Right renal cortex interstitium (tissue), 3 donors: ENCODE measurements around the gene TMC8. TPM values are rescaled to one million over a fixed set of nuclear protein-coding genes. Genes with fewer than 3 reads are reported as not detected.
"Not testable (repeated sequence)": the region's sequence is repeated elsewhere in the genome, so short reads cannot be mapped to it uniquely, and the experiment has no call there.

Source experiments
- DNase-seq, 3 donors: peaks; one replicate each; pipeline ENCODE4 v3.0.0-alpha.2; 2013; ENCODE audit warnings: low read depth in 3 of 3, low spot score in 2 of 3
- polyA plus RNA-seq, 3 donors: library from polyadenylated mRNA; unstranded; fragments of 120-200 nt; gene quantifications; one replicate each; pipeline ENCODE4 v1.2.1, GENCODE V29; 2013; ENCODE audit not compliant: insufficient read length in 3 of 3

Gene TMC8, protein sequence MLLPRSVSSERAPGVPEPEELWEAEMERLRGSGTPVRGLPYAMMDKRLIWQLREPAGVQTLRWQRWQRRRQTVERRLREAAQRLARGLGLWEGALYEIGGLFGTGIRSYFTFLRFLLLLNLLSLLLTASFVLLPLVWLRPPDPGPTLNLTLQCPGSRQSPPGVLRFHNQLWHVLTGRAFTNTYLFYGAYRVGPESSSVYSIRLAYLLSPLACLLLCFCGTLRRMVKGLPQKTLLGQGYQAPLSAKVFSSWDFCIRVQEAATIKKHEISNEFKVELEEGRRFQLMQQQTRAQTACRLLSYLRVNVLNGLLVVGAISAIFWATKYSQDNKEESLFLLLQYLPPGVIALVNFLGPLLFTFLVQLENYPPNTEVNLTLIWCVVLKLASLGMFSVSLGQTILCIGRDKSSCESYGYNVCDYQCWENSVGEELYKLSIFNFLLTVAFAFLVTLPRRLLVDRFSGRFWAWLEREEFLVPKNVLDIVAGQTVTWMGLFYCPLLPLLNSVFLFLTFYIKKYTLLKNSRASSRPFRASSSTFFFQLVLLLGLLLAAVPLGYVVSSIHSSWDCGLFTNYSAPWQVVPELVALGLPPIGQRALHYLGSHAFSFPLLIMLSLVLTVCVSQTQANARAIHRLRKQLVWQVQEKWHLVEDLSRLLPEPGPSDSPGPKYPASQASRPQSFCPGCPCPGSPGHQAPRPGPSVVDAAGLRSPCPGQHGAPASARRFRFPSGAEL
- polyA plus RNA-seq, result 1 to 10 TPM in 2 of 3 donors, under 1 TPM in 1; 0.97 to 1.7 (median 1.5) TPM

DNA sequence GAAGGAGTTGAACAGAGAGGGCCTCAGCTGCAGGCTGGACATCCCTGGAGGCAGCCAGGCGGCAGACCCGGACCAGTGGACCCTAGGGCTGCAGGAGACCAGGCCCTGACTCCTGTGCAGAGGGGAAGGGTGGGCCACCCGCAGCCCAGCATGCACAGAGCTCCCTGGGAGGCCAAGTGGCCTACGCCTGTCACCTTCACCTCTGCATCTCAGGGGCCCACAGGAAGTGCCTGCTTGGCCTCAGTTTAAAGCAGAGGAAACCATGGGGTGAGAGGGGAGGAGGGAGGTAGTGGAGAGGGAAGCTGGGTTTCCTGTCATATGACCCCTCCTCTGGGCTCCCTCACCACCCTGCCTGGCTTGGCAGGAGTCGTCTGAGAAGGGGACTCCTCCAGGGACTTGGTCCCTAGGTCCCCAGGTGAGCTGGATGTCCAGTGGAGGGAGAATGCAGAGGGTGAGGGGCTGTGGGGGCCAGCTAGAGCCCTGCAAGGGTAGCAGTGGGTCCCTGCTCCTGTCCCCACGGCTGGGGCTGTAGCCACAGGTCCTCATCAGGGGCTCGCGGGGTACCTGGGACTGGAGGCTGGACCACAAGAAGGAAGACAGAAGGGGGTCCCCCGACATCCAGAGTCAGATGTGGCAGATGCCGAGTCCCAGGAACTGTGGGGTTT lies at the start of gene TMC8:
TMC8 (plus strand) TSS at position 335 of the 665 bp plus-strand sequence. CDS start 818 bp downstream, outside the sequence.
- no peak for DNase-seq

DNA sequence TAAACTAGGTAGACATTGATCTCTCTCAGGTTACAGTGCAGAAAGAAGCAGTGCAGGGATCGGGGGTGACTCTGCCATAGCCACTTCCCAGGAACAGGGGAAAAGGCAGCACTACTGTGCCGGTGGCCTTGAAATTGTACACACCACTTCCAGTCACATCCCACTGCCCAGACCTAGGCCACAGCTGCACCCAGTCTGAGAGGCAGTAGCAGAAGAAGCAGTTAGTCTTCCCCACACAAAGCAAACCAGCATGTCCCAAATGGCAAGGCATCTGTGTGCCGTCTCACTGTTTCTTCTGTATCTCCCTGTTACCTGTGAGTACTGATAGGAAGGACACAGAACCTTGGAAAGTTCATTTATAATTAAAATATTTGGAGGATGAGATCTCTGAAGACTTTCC lies 49.0 kb upstream of the TMC8 start:
- DNase-seq, result no peak

DNA sequence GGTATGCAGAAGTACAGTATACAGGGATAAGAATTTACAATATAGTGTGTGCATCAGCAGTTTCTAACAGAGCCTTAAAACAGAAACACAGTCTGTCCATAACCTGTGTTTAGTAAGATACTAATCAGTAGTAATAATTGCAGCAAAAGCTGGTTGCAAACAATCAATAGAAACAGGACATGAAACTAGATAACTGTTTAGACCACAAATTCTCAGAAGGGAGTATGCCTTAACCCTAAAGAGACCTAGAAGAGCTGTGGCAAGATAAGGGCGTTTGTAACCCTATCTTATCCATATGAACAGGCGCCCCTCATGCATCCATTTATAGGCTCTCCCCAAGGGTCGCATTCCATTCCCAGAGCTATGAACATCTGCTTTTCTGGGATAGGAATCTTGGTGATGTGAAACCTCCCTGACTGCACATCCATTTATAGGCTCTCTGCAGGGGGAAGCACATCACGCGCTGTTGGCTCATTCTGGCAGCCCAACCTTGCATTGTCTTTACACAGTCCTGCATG lies 48.2 kb upstream of the TMC8 start:
- DNase-seq, result not testable (repeated sequence)

DNA sequence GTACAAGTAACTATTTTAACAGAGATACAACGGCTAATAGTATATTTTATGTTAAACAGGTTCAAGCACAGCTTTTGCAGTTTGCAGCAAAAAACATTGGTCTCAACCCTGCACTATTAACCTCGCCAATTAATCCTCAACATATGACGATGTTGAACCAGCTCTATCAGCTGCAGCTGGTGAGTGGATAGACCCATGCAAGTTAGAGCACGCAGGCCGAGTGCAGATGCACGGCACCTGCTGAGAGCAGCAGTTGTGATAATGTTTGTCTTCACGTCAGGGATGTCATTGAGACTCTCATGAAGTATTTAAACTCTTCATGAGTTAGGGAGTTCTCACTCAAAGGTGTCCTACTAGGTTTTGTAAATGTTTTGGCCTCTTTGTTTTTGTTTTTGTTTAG lies 47.6 kb upstream of the TMC8 start:
- no peak for DNase-seq

DNA sequence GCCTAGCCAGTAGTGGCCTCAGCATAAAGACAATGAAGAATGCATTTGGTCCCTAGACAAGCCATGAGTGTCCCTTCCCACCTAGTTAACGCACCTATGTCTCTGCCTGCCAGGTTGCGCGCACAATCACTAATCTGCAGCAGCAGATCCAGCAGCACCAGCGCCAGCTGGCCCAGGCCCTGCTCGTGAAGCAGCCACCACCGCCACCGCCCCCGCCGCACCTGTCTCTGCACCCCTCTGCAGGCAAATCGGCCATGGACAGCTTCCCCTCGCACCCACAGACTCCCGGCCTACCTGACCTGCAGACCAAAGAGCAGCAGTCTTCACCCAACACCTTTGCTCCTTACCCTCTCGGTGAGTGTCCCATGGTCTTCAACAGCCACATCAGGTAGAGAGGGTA lies 43.8 kb upstream of the TMC8 start:
- DNase-seq, result no peak

DNA sequence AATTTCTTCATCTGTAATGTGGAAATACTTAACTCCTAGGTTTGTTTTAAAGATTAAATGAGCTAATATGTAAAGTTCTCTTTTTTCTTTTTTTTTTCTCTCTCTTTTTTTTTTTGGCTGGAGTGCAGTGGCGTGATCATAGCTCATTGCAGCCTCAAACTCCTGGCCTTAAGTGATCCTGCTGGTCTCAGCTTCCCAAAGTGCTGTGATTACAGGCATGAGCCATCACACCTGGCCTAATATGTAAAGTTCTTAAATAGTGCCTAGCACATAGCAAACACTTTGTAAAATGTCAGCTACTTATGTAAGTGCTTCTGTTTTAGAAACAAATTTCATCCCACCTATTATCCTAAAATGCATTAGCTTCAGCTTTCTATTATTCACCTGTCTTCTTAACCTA lies 42.0 kb upstream of the TMC8 start:
- no peak for DNase-seq

DNA sequence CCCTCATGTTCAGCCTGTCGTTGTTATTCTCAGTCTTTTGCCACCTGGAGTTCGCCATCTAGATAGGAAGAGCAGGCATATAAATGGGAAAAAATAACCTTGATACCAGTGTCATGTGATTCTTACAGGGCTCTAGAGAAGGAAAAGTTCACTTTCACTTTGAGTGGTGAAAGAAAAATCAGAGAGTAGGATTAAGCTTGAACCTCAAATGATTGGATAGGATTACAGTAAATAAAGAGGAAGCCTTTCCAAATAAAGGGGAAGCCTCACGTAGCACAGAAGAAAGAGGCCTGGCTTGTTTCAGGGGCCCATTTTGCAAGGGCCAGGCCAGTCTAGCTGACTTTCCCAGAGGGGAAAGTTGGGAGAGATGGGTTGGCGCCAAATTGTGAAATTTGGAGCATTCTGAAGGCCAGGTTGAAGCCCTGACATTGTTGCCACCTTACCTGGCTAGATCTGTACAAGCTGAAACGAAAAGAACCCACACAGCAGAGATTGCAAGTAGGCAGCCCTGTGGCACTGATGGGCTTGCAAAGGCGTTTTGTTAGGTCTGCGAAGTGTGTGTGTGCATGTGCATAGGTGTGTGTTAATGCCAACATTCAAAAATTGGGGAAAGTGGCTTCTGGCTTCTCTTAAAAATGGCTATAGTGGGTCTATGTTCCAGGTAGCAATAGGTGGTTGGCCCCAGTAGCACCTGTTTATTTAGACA lies 40.8 kb upstream of the TMC8 start:
- DNase-seq, result no peak

DNA sequence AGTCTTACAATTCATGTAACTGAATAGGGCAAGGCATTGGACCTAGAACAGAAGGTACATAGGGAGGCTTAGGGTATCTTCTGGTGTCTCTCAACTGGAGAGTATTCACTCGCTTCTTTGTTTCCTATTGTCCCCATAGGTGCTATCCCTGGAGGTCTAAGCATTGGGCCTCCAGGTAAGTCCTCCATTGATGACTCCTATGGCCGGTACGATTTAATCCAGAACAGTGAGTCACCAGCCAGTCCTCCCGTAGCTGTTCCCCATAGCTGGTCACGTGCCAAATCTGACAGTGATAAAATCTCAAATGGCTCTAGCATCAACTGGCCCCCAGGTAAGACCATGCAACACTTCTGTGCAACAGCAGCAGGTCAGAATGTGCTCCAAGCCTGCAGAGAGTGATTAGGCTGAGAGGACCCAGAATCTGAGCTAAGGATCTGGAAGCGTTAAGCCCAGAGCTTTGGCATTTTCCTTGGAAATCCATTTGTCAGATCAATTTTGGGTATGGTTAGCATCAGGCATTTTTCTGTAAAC lies 37.7 kb upstream of the TMC8 start:
- DNase-seq, result no peak

DNA sequence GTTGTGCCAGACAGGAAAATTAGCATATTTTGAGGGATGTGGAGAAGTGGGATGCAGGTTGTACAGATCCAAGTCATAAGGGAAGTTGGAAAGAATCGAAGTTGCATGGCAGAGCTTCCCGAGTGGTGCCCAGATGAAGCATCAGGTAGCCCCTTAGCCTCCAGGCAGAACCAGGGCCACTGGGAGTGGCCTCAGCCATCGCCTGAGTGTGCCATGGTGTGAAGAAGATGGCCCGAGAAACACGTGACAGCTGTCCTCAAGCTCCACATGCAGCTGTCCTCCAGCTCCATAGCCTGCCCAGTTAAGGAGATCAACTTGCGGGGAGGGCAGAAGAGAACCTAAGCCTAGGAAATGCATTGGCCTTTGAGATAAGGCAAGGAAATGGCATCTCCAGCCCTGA lies 35.5 kb upstream of the TMC8 start:
- no peak for DNase-seq

DNA sequence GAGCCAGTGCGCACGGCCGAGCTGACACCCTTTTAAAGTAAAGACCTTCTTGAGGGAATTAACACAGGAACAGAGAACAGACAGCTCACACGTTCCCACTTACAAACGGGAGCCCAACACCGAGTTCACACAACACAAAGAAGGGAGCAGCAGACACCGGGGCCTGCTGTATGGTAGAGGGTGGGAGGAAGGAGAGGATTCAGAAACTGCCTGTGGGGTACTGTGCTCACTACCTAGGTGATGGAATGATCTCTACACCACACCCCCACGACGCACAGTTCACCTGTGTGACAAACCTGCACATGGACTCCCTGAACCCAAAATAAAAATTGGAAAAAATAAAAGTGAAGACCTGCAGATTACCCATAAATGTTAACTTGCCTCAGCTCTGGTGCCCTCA lies 34.5 kb upstream of the TMC8 start:
- DNase-seq, result no peak

DNA sequence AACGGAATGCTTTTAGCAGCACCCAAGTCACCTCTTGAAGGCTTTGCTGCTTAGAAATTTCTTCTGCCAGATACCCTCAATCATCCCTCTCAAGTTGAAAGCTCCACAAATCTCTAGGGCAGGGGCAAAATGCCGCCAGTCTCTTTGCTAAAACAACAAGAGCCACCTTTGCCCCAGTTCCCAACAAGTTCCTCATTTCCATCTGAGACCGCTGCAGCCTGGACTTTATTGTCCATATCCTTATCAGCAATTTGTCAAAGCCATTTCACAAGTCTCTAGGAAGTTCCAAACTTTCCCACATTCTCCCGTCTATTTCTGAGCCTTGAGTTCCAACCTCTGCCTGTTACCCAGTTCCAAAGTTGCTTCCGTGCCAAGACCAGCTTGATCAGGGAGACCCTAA lies 29.5 kb upstream of the TMC8 start:
- DNase-seq, result no peak

DNA sequence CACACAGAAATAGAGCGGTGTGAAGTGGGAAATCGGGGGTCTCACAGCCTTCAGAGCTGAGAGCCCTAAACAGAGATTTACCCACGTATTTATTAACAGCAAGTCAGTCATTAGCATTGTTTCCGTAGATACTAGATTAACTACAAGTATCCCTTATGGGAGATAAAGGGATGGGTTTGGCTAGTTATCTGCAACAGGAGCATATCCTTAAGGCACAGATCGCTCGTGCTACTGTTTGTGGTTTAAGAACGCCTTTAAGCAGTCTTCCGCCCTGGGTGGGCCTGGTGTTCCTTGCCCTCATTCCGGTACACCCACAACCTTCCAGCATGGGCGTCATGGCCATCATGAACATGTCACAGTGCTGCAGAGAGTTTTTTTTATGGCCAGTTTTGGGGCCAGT lies 29.0 kb upstream of the TMC8 start:
- no peak for DNase-seq

DNA sequence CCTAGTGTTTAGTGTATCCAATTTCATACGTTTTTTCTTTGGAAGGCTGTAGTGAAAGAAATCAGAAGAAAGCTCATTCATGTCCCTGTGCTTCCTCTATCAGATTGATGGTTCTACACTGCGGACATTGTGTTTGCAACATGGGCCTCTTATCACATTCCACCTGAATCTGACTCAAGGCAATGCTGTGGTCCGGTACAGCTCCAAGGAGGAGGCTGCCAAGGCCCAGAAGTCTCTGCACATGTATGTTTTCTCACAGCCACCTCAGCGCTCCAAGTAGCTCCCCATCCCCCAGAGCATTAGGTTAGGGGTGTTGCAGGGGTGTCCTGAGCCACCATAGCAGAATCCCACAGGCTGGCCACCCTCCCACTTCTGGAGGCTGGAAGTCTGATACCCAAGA lies 27.3 kb upstream of the TMC8 start:
- no peak for DNase-seq

DNA sequence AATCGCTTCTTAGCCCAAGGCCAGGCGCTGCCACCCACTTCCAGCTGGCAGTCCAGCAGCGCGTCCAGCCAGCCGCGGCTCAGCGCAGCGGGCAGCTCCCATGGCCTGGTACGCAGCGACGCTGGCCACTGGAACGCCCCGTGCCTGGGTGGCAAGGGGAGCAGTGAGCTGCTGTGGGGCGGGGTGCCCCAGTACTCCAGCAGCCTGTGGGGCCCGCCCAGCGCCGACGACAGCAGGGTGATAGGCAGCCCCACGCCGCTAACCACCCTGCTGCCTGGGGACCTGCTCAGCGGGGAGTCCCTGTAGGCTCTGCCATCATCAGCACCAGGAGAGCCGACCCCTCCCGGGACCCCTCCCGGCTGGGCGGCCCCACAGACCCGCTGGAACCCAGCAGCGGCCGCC lies 26.0 kb upstream of the TMC8 start:
- no peak for DNase-seq

DNA sequence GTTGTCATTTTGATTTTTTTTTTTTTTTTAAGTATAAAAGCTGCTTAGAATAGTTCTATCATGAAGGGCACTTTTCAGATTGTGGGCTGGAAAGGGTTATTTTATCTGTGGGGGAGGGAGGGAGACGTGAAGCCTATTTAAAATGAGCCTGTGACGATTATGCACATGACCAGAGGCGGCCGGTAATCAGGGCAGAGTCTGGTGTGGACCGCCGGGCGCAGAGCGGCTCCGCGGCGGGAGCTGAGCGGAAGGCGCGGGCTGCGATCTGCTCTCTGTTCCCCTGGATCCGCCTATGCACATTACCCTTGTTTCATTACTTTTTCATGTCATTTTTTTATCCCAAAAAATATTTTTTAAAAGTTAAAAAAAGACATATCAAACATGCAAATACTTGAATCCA lies 25.5 kb upstream of the TMC8 start:
- DNase-seq, result no peak

DNA sequence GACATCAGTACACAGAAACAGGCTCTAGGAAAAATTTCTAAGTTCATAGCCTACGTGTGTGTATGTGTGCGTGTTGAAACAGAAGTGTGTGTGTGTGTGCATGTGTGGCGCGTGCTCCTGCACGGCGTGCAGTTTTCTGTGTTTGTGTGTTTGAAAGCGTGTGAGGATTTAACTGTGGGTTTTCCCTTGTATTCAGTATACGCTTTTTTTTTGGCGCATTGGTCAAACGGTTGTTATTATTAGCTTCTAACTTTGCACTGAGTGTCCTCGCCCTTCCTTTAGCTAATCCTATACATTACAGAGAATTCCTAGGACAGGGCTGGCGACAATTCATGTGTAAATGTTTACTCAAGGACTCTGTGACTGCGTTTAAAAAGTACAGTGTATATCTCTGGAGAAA lies 25.0 kb upstream of the TMC8 start:
- no peak for DNase-seq

DNA sequence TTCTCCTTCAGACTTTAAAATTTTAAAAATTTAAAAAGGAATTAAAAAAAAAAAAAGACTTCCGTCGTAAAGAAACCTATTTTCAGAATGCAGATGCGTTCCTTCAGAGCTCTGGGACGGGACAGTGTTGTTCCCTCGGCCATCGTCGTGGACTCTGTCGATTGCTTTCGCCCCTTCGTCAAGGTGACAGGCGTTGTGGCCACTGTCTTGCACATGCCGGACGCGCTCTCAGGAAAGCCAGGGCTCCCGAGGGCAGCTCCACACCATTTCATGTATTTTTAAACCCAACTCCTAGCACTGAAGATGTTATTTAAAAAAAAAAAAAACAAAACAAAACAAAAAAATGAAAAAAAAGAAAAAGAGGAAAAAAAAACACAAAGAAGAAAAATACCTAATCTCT lies 24.4 kb upstream of the TMC8 start:
- no peak for DNase-seq

DNA sequence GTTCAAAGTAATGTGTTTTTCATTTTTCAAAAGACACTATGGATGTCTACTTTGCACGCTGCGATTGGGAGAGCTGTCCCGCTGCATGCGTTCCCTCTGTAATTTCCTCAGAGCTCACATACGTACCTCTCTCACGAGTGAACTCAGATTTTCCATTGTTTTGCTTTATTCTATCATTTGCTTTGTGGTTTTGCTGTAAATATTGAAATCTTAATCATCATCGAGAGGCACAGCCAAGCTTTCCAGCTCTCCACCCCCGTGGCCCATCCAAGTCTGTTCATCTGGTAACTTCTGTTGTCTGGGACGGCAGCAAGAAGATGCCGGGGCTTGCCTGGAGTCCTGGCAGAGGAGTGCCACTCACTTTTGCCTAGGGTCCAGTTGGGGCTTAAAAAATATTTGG lies 23.1 kb upstream of the TMC8 start:
- no peak for DNase-seq

DNA sequence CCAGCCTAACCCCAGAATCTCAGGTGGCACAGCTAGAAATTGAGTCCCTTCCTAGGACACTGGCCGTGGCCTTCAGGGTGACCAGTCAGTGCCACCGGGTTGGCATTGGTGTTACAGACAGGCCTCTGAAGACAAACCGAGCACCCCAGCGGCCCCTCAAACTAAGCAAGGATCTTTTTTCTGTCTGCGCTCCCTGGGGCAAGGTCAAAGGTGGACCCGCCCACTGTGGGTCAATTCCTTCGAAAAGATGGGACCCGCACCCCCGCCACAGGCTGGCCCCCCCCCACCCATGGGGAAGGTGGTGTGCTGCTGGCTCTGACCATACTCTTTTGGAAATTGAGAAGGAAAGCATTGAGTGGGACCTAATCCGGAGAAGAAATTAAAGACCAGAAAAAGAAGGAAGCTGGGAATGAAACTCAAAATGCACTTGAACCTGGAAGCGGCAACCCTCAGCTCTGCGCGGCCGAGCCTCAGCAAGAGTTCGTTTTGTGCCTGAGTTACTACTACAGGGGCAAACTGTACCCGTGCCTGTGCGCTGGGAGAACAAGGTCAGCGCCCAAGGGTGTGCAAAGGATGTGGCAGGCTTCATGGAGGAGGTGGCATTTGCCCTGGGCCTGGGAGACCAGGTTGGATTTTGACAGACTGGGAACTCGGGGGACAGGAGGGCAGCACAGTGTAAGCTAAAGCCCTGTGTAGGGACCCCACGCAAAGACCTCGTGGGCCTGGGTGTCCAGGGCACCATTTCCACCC lies 22.4 kb upstream of the TMC8 start:
- DNase-seq, result no peak
